GM12892 (cell line): ENCODE data around the gene NEAT1.
"Not testable (repeated sequence)": the region's sequence is repeated elsewhere in the genome, so short reads cannot be mapped to it uniquely, and the experiment has no call there.

Experiments used
- POLR2A ChIP-seq: IDR thresholded peaks from 2 replicates; pipeline ENCODE4 v1.6.1; 2011; ENCODE audit warnings: low read depth, low read length, control low read depth
- POLR2AphosphoS5 ChIP-seq: IDR thresholded peaks from 2 replicates; pipeline ENCODE4 v1.6.1; 2011; ENCODE audit warnings: low read depth, low read length, control low read depth
- TAF1 ChIP-seq: IDR thresholded peaks from 2 replicates; pipeline ENCODE4 v1.6.1; 2011; ENCODE audit warnings: low read depth, mild to moderate bottlenecking, control low read depth, low read length, borderline replicate concordance

DNA sequence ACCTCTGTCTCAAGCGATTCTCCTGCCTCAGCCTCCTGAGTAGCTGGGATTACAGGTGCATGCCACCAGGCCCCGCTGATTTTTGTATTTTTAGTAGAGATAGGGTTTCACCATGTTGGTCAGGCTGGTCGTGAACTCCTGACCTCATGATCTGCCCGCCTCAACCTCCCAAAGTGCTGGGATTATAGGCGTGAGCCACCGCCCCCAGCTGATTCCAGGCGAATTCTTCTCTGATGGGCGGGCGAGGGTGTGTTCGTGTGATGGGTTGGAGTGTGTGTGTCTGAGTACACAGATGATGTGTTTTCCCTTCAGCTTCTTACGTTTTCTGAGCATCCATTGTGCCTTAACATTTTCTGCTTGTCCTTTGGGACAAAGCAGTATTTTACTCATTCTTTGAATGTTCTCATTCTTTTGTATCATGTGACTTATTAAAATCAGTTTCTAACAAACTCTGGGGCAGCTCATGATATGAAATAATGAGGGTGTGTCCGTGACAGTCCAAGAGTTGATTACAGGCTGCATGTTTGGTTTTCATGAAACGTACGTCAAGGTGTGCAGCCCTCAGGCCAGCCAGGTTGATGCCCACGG, 9.4 kb upstream of the NEAT1 start:
- not testable (repeated sequence) for TF ChIP-seq POLR2AphosphoS5, TAF1, POLR2A
